GM12878 (cell line): ENCODE results near the gene CLIC3. TPM values are rescaled to one million over a fixed set of nuclear protein-coding genes. Genes with fewer than 3 reads are reported as not detected.

ENCODE experiments used
- BCL3 ChIP-seq: IDR thresholded peaks from 2 replicates; pipeline ENCODE4 v1.6.1; 2011; ENCODE audit warnings: borderline replicate concordance, low read depth, mild to moderate bottlenecking, moderate library complexity, low read length; ENCODE audit not compliant: insufficient read depth, poor library complexity, severe bottlenecking
- CBX3 ChIP-seq: fragments of 200-600 bp; sonication (generic); IDR thresholded peaks from 2 replicates; pipeline ENCODE4 v1.6.1; 2016; ENCODE audit warnings: low read depth, borderline replicate concordance
- CHD2 ChIP-seq: IDR thresholded peaks from 2 replicates; pipeline ENCODE4 v1.6.1; 2011; ENCODE audit warnings: low read depth, low read length, improper control_type of control experiment, borderline replicate concordance
- DPF2 ChIP-seq: fragments of 450-650 bp; IDR thresholded peaks from 2 replicates; pipeline ENCODE4 v1.6.1; 2017; ENCODE audit warnings: mild to moderate bottlenecking
- E4F1 ChIP-seq: fragments of 450-650 bp; IDR thresholded peaks from 2 replicates; pipeline ENCODE4 v1.6.1; 2018; ENCODE audit warnings: borderline replicate concordance, mild to moderate bottlenecking; ENCODE audit not compliant: partially characterized antibody
- HCFC1 ChIP-seq: fragments of 150-350 bp; IDR thresholded peaks from 2 replicates; pipeline ENCODE4 v1.6.1; 2014; ENCODE audit warnings: low read length
- JUNB ChIP-seq: IDR thresholded peaks from 2 replicates; pipeline ENCODE4 v1.6.1; 2016; ENCODE audit warnings: antibody characterized with exemption, mild to moderate bottlenecking
- MXI1 ChIP-seq: fragments of 150-350 bp; IDR thresholded peaks from 2 replicates; pipeline ENCODE4 v1.6.1; 2011; ENCODE audit warnings: low read depth, mild to moderate bottlenecking, inconsistent platforms, low read length, improper control_type of control experiment
- NFIC ChIP-seq: IDR thresholded peaks from 2 replicates; pipeline ENCODE4 v1.6.1; 2012; ENCODE audit warnings: low read depth, mild to moderate bottlenecking, inconsistent platforms, low read length, moderate library complexity
- NRF1 ChIP-seq: conservative IDR thresholded peaks from 2 replicates; pipeline ENCODE4 v1.6.1; 2011; ENCODE audit warnings: mild to moderate bottlenecking, low read depth, low read length, improper control_type of control experiment
- PBX3 ChIP-seq: IDR thresholded peaks from 2 replicates; pipeline ENCODE4 v1.6.1; 2011; ENCODE audit warnings: mild to moderate bottlenecking, low read depth, low read length, moderate library complexity; ENCODE audit not compliant: insufficient replicate concordance
- PKNOX1 ChIP-seq: fragments of 450-650 bp; IDR thresholded peaks from 2 replicates; pipeline ENCODE4 v1.6.1; 2016; ENCODE audit warnings: mild to moderate bottlenecking
- RAD21 ChIP-seq: IDR thresholded peaks from 2 replicates; pipeline ENCODE4 v1.6.1; 2011; ENCODE audit warnings: mild to moderate bottlenecking, low read depth, low read length, moderate library complexity; ENCODE audit not compliant: insufficient read depth
- RAD51 ChIP-seq: fragments of 450-650 bp; IDR thresholded peaks from 2 replicates; pipeline ENCODE4 v1.6.1; 2016; ENCODE audit warnings: moderate library complexity, mild to moderate bottlenecking, inconsistent platforms
- SKIL ChIP-seq: fragments of 450-650 bp; IDR thresholded peaks from 2 replicates; pipeline ENCODE4 v1.6.1; 2017; ENCODE audit warnings: mild to moderate bottlenecking, low read depth, inconsistent platforms; ENCODE audit not compliant: poor library complexity, severe bottlenecking
- ZNF592 ChIP-seq: fragments of 450-650 bp; IDR thresholded peaks from 2 replicates; pipeline ENCODE4 v1.6.1; 2017; ENCODE audit warnings: mild to moderate bottlenecking, moderate library complexity
- polyA plus RNA-seq, 11 experiments: library from polyadenylated mRNA; depleted of rRNA in 4 of 11; unstranded in 6 of 11; stranded (reverse) in 5 of 11; fragments of >200 nt; fragmentation: Nextera tagmentation in 4 of 11; fragmentation: Illumina TruSeq in 1 of 11; extraction: Ambion mirVana in 4 of 11; extraction: Trizol in 1 of 11; gene quantifications; 1 replicate in 1 of 11; 2 replicates in 10 of 11; pipeline versions ENCODE4 v1.2.1 to v1.2.3, GENCODE V29; 2011 to 2016; ENCODE audit warnings: inconsistent platforms in 2 of 11, missing spikeins in 2 of 11, low read depth in 1 of 11
- total RNA-seq, 4 experiments: library from RNA; depleted of rRNA in 3 of 4; stranded (reverse); fragments of >200 nt in 3 of 4; fragmentation: Illumina TruSeq in 1 of 4; extraction: Trizol in 1 of 4; gene quantifications; 2 replicates each; pipeline versions ENCODE4 v1.2.1 to v1.2.3, GENCODE V29; 2013 to 2021

CLIC3 gene
- total and polyA plus RNA-seq, 10 of the 15 experiments (the other 5 are each of a cell fraction or from before 2014, with no cell fraction given) = 0.31 TPM; not detected in 9

- TF ChIP-seq ZNF592 (no peak), DPF2 (peak; percentile 87), CHD2 (no peak), CBX3 (no peak), NFIC (peak; percentile 75; the same call in 1 of the 2 replicates), PBX3 (peak; percentile 67), MXI1 (no peak), JUNB (peak; percentile 15; the same call in 1 of the 2 replicates), E4F1 (no peak), SKIL (peak; percentile 99), RAD21 (no peak), HCFC1 (no peak), RAD51 (peak; percentile 37; the same call in 1 of the 2 replicates), PKNOX1 (peak; percentile 91), NRF1 (no peak), BCL3 (no peak)
Measured at GRCh38 chr9:137000177-137000930, 4.0 kb upstream of the CLIC3 start (continued).
